ENCODE results near the gene KLF7. TPM values are rescaled to one million over a fixed set of nuclear protein-coding genes. Genes with fewer than 3 reads are reported as not detected.

The KLF7 gene
- total and polyA plus RNA-seq, 2 donors (not counting 1 experiment from before 2014, with no cell fraction given): 12.9 to 21.0 TPM

DNA sequence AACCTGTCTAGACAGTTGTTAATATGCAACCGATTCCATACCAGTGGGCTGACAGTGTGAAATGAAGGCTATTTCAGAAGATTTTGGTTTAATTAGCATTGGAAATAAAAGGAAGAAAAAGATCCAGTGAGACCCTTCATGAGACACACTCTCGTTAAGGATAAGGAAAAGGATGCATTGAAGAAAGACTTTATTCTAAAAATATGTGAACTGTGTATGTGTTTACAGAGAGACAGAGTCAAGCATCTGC, 2.1 kb downstream of the KLF7 start:
- H3K4me1 ChIP-seq (ENCODE audit: control insufficient read depth, extremely low read depth, insufficient read depth, low read length): peaks cover 5% of the 10 kb centered on the region
- no peak overlapping the region for H2AFZ ChIP-seq (ENCODE audit: low read length)
- H3K4me3 ChIP-seq (replicated peaks in 1 of 4; ENCODE audit: control extremely low read depth in 1 of 4, insufficient read depth in 1 of 4, low read depth in 3 of 4, low read length in 4 of 4): peak overlapping the region; percentile 81 to 98 (median 86)
- peak overlapping the region; percentile 88 for H3K9ac ChIP-seq (ENCODE audit: insufficient read depth, low read length)
- no peak for TF ChIP-seq EZH2 (IDR thresholded peaks at IDR 0.05; ENCODE audit: low read length, missing control alignments)
- TF ChIP-seq, protein P1, sequence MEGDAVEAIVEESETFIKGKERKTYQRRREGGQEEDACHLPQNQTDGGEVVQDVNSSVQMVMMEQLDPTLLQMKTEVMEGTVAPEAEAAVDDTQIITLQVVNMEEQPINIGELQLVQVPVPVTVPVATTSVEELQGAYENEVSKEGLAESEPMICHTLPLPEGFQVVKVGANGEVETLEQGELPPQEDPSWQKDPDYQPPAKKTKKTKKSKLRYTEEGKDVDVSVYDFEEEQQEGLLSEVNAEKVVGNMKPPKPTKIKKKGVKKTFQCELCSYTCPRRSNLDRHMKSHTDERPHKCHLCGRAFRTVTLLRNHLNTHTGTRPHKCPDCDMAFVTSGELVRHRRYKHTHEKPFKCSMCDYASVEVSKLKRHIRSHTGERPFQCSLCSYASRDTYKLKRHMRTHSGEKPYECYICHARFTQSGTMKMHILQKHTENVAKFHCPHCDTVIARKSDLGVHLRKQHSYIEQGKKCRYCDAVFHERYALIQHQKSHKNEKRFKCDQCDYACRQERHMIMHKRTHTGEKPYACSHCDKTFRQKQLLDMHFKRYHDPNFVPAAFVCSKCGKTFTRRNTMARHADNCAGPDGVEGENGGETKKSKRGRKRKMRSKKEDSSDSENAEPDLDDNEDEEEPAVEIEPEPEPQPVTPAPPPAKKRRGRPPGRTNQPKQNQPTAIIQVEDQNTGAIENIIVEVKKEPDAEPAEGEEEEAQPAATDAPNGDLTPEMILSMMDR (conservative IDR thresholded peaks at IDR 0.05 in 1 of 2, IDR thresholded peaks at IDR 0.05 in 1 of 2; ENCODE audit: low read depth in 1 of 2, low read length in 2 of 2): no peak
- no peaks in the 10 kb centered on the region for H3K9me3 ChIP-seq (ENCODE audit: control insufficient read depth, insufficient read depth, low read depth, low read length)
- no peaks in the 10 kb centered on the region for H3K27me3 ChIP-seq (ENCODE audit: control insufficient read depth, insufficient read depth, low read length)
- peak overlapping the region; percentile 49 for H3K4me2 ChIP-seq (ENCODE audit: extremely low read depth, insufficient read depth, low read length)
- peaks cover 67% of the 10 kb centered on the region for H3K79me2 ChIP-seq (ENCODE audit: control insufficient read depth, insufficient read depth, low read length)
- DNase-seq (ENCODE audit: low read depth in 2 of 2): no peak
- H3K27ac ChIP-seq (ENCODE audit: insufficient read depth, low read length): peak overlapping the region; percentile 97
- H4K20me1 ChIP-seq (ENCODE audit: control insufficient read depth, extremely low read depth, insufficient read depth, low read length): no peaks in the 10 kb centered on the region
- H3K36me3 ChIP-seq (ENCODE audit: control insufficient read depth, insufficient read depth, low read length): no peaks in the 10 kb centered on the region

DNA sequence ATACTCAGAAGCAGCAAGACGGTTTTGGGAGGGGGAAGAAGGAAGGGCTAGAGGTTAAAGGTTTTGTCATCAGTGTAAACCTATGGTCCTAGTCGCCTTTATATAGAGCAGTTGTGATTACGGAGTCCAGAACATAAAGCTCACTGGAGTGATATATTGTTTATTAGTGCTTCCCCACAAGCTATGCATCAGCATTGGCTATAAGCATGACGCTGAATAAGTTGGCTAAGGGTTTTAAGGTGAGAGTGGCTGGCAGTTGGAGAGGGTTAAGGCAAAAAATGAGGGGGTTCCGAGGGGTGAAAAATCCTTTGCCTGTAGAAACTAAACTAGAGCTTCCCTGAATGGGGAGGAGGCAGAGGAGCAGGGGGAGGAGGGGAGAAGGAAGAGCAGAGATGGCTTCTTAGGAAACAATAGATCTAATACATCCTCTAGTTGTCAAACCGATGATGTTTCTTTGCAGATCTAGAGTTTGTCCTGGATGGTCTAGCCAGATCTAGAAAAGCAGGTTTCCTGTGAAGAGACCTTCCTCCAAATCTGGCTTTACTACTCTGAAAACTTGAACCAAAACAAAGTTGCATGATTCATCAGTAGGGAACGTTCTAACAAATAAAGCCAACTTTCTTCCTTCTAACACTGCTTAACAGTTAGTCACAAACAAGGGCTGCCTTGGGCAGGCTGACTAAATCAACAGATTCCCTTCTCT, 2.5 kb downstream of the KLF7 start:
- H3K9ac ChIP-seq (ENCODE audit: insufficient read depth, low read length): peak overlapping the region; percentile 88

DNA sequence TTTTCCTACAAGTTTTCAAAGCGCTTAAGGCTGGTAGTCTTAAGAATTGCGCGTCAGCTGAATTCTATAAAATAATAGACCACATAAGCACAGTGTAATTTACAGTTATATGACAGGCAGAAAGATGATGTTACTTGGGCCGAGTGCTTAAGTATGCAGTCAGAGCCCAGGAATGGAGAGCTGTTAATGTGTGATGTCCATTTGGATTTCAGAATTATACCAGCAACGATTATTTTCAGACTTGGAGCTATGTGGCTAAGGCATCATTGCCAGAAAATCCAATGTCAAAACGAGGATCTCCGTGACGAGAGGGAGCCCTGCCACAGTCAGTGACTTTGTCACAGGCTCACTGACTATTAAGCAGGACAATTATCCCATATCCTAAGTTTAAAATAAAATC, 3.4 kb downstream of the KLF7 start:
- no peak overlapping the region for H3K9ac ChIP-seq (ENCODE audit: insufficient read depth, low read length)

More for the DNA sequence above, 2.5 kb downstream of the KLF7 start:
- Histone ChIP-seq H3K36me3 (ENCODE audit: control insufficient read depth, insufficient read depth, low read length) (no peaks in the 10 kb centered on the region), H3K4me1 (ENCODE audit: control insufficient read depth, extremely low read depth, insufficient read depth, low read length) (peaks cover 5% of the 10 kb centered on the region), H3K4me3 (replicated peaks in 1 of 4; ENCODE audit: control extremely low read depth in 1 of 4, insufficient read depth in 1 of 4, low read depth in 3 of 4, low read length in 4 of 4) (peak overlapping the region; percentile 81 to 98 (median 86)), H3K9me3 (ENCODE audit: control insufficient read depth, insufficient read depth, low read depth, low read length) (no peaks in the 10 kb centered on the region), H3K27ac (ENCODE audit: insufficient read depth, low read length) (peak overlapping the region; percentile 97), H4K20me1 (ENCODE audit: control insufficient read depth, extremely low read depth, insufficient read depth, low read length) (no peaks in the 10 kb centered on the region), H3K79me2 (ENCODE audit: control insufficient read depth, insufficient read depth, low read length) (peaks cover 72% of the 10 kb centered on the region), H2AFZ (ENCODE audit: low read length) (no peak overlapping the region), H3K4me2 (ENCODE audit: extremely low read depth, insufficient read depth, low read length) (peak overlapping the region; percentile 90), H3K27me3 (ENCODE audit: control insufficient read depth, insufficient read depth, low read length) (no peaks in the 10 kb centered on the region)
- TF ChIP-seq EZH2 (IDR thresholded peaks at IDR 0.05; ENCODE audit: low read length, missing control alignments): no peak
- TF ChIP-seq, protein P1 (conservative IDR thresholded peaks at IDR 0.05 in 1 of 2, IDR thresholded peaks at IDR 0.05 in 1 of 2; ENCODE audit: low read depth in 1 of 2, low read length in 2 of 2): no peak
- DNase-seq (ENCODE audit: low read depth in 2 of 2): peak; percentile 89 to 96

More for the DNA sequence above, 3.4 kb downstream of the KLF7 start:
- no peak overlapping the region for H2AFZ ChIP-seq (ENCODE audit: low read length)
- H3K27me3 ChIP-seq (ENCODE audit: control insufficient read depth, insufficient read depth, low read length): no peaks in the 10 kb centered on the region
- peak overlapping the region; percentile 81 to 98 (median 86) for H3K4me3 ChIP-seq (replicated peaks in 1 of 4; ENCODE audit: control extremely low read depth in 1 of 4, insufficient read depth in 1 of 4, low read depth in 3 of 4, low read length in 4 of 4)
- peaks cover 81% of the 10 kb centered on the region for H3K79me2 ChIP-seq (ENCODE audit: control insufficient read depth, insufficient read depth, low read length)
- peak overlapping the region; percentile 97 for H3K27ac ChIP-seq (ENCODE audit: insufficient read depth, low read length)
- peak overlapping the region; percentile 90 for H3K4me2 ChIP-seq (ENCODE audit: extremely low read depth, insufficient read depth, low read length)
- H4K20me1 ChIP-seq (ENCODE audit: control insufficient read depth, extremely low read depth, insufficient read depth, low read length): no peaks in the 10 kb centered on the region
- H3K9me3 ChIP-seq (ENCODE audit: control insufficient read depth, insufficient read depth, low read depth, low read length): no peaks in the 10 kb centered on the region
- H3K36me3 ChIP-seq (ENCODE audit: control insufficient read depth, insufficient read depth, low read length): no peaks in the 10 kb centered on the region
- peaks cover 5% of the 10 kb centered on the region for H3K4me1 ChIP-seq (ENCODE audit: control insufficient read depth, extremely low read depth, insufficient read depth, low read length)
- no peak for TF ChIP-seq EZH2 (IDR thresholded peaks at IDR 0.05; ENCODE audit: low read length, missing control alignments)
- TF ChIP-seq, protein P1 (conservative IDR thresholded peaks at IDR 0.05 in 1 of 2, IDR thresholded peaks at IDR 0.05 in 1 of 2; ENCODE audit: low read depth in 1 of 2, low read length in 2 of 2): no peak
- DNase-seq (ENCODE audit: low read depth in 2 of 2): peak; percentile 40 to 87

All from fibroblast of lung (primary cell).